ENCODE measurements around the gene ACTRT2.

GRCh38 chr1:3022976-3023375, 1.7 kb downstream of the ACTRT2 start:
- TF ChIP-seq CTCF (IDR thresholded peaks at IDR 0.05): no peak
- TF ChIP-seq EZH2 (IDR thresholded peaks at IDR 0.05; ENCODE audit: borderline replicate concordance, insufficient read depth, low read depth, low read length, poor library complexity, severe bottlenecking): no peak
